Glomerular visceral epithelial cell (primary cell): ENCODE results near the gene SPATA20.

ENCODE experiments used
- DNase-seq: peaks from one replicate; pipeline ENCODE4 v3.0.0-alpha.2; 2016; ENCODE audit errors: extremely low spot score

The SPATA20 gene

GRCh38 chr17:50577451-50577954, 30.5 kb downstream of the SPATA20 start:
- DNase-seq: no peak

- no peak for DNase-seq
These were observed 31.2 kb downstream of the SPATA20 start for GRCh38 chr17:50578173-50578572.

GRCh38 chr17:50579399-50579798, 32.4 kb downstream of the SPATA20 start:
- DNase-seq: no peak

GRCh38 chr17:50580646-50581045, 33.7 kb downstream of the SPATA20 start:
- DNase-seq: no peak

- DNase-seq: no peak
These were observed 34.3 kb downstream of the SPATA20 start for GRCh38 chr17:50581316-50581715.

- DNase-seq: no peak
These were observed 35.8 kb downstream of the SPATA20 start for GRCh38 chr17:50582741-50583140.

- no peak for DNase-seq
These were observed 36.7 kb downstream of the SPATA20 start for GRCh38 chr17:50583641-50584040.

- no peak for DNase-seq
These were observed 37.1 kb downstream of the SPATA20 start for GRCh38 chr17:50584116-50584515.

GRCh38 chr17:50584749-50585148, 37.8 kb downstream of the SPATA20 start:
- no peak for DNase-seq

GRCh38 chr17:50585346-50585745, 38.4 kb downstream of the SPATA20 start:
- DNase-seq: no peak

- no peak for DNase-seq
These were observed 38.9 kb downstream of the SPATA20 start for GRCh38 chr17:50585891-50586290.

- no peak for DNase-seq
These were observed 39.7 kb downstream of the SPATA20 start for GRCh38 chr17:50586421-50587247.

GRCh38 chr17:50587571-50587970, 40.6 kb downstream of the SPATA20 start:
- DNase-seq: no peak

- DNase-seq: no peak
These were observed 41.5 kb downstream of the SPATA20 start for GRCh38 chr17:50588391-50589049.

- DNase-seq: no peak
These were observed 42.2 kb downstream of the SPATA20 start for GRCh38 chr17:50589095-50589705.

- DNase-seq: no peak
These were observed 44.2 kb downstream of the SPATA20 start for GRCh38 chr17:50590946-50591737.

- DNase-seq: no peak
These were observed 46.3 kb downstream of the SPATA20 start for GRCh38 chr17:50593321-50593720.

GRCh38 chr17:50594128-50594823, 47.3 kb downstream of the SPATA20 start:
- no peak for DNase-seq

- DNase-seq: no peak
These were observed 47.9 kb downstream of the SPATA20 start for GRCh38 chr17:50594892-50595291.

GRCh38 chr17:50596191-50597037, 49.4 kb downstream of the SPATA20 start:
- no peak for DNase-seq
